Measurements from ENCODE around the gene EP300.
"Not testable (repeated sequence)": the region's sequence is repeated elsewhere in the genome, so short reads cannot be mapped to it uniquely, and the experiment has no call there.

Gene EP300

GRCh38 chr22:41092023-41092817, at the start of gene EP300:
TSS of gene EP300 (plus strand) at chr22:41092592. CDS start at chr22:41093005, 413 bp downstream.
- DNase-seq (ENCODE audit: low read depth) = peak; percentile 30

GRCh38 chr22:41043722-41044121, 48.7 kb upstream of the EP300 start:
- DNase-seq (ENCODE audit: low read depth) = no peak

GRCh38 chr22:41045575-41045974, 46.8 kb upstream of the EP300 start:
- not testable (repeated sequence) for DNase-seq (ENCODE audit: low read depth)

GRCh38 chr22:41047801-41048211, 44.6 kb upstream of the EP300 start:
- no peak for DNase-seq (ENCODE audit: low read depth)

- not testable (repeated sequence) for DNase-seq (ENCODE audit: low read depth)
Observed at GRCh38 chr22:41048345-41048744, 44.0 kb upstream of the EP300 start.

- DNase-seq (ENCODE audit: low read depth) = no peak
Observed at GRCh38 chr22:41048791-41049717, 43.3 kb upstream of the EP300 start.

- DNase-seq (ENCODE audit: low read depth) = not testable (repeated sequence)
Observed at GRCh38 chr22:41049795-41050194, 42.6 kb upstream of the EP300 start.

GRCh38 chr22:41050883-41051282, 41.5 kb upstream of the EP300 start:
- DNase-seq (ENCODE audit: low read depth) = no peak

GRCh38 chr22:41052661-41053490, 39.5 kb upstream of the EP300 start:
- DNase-seq (ENCODE audit: low read depth) = no peak

- DNase-seq (ENCODE audit: low read depth) = no peak
Observed at GRCh38 chr22:41057076-41057475, 35.3 kb upstream of the EP300 start.

GRCh38 chr22:41062146-41062545, 30.2 kb upstream of the EP300 start:
- DNase-seq (ENCODE audit: low read depth) = no peak

GRCh38 chr22:41064326-41064725, 28.1 kb upstream of the EP300 start:
- not testable (repeated sequence) for DNase-seq (ENCODE audit: low read depth)

GRCh38 chr22:41066341-41066740, 26.1 kb upstream of the EP300 start:
- not testable (repeated sequence) for DNase-seq (ENCODE audit: low read depth)

- DNase-seq (ENCODE audit: low read depth) = not testable (repeated sequence)
Observed at GRCh38 chr22:41067968-41068367, 24.4 kb upstream of the EP300 start.

- DNase-seq (ENCODE audit: low read depth) = no peak
Observed at GRCh38 chr22:41070665-41071331, 21.6 kb upstream of the EP300 start.

- DNase-seq (ENCODE audit: low read depth) = no peak
Observed at GRCh38 chr22:41074061-41074460, 18.3 kb upstream of the EP300 start.

- DNase-seq (ENCODE audit: low read depth) = no peak
Observed at GRCh38 chr22:41074466-41074865, 17.9 kb upstream of the EP300 start.

GRCh38 chr22:41074941-41075710, 17.3 kb upstream of the EP300 start:
- DNase-seq (ENCODE audit: low read depth) = no peak

GRCh38 chr22:41075946-41076345, 16.4 kb upstream of the EP300 start:
- DNase-seq (ENCODE audit: low read depth) = no peak

GRCh38 chr22:41076857-41077256, 15.5 kb upstream of the EP300 start:
- DNase-seq (ENCODE audit: low read depth) = no peak

- no peak for DNase-seq (ENCODE audit: low read depth)
Observed at GRCh38 chr22:41078931-41079330, 13.5 kb upstream of the EP300 start.
